PC-3 (cell line): Measurements from ENCODE around the gene ATG4A. TPM values are rescaled to one million over a fixed set of nuclear protein-coding genes. Genes with fewer than 3 reads are reported as not detected.

Experiments
- ATAC-seq: fragments of 200-7000 bp; cut with Tn5 transposase; 2 replicates; pipeline ENCODE4 v1.9.1; 2020; ENCODE audit warnings: mild to moderate bottlenecking, moderate library complexity
- BruUV-seq: library from RNA; stranded (reverse); fragments of 400-500 nt; replicated peaks from 2 replicates; lab custom pipeline; 2021; lab: Mats Ljungman, UMichigan
- CTCF ChIA-PET: fragments of 300-600 bp; sonication (Branson Sonifier 250); formaldehyde crosslinking; loops from one replicate; lab custom pipeline; 2022; ENCODE audit warnings: antibody characterized with exemption; lab: Charles Lee
- POLR2A ChIA-PET: fragments of 300-600 bp; sonication (Branson Sonifier 250); formaldehyde crosslinking; loops from one replicate; lab custom pipeline; 2022; ENCODE audit warnings: antibody characterized with exemption; ENCODE audit not compliant: unreplicated experiment; lab: Charles Lee
- DNase-seq: peaks from one replicate; pipeline ENCODE4 v3.0.0-alpha.2; 2015
- H2AFZ ChIP-seq: fragments of 300-600 bp; sonication (generic); 2 replicates; pipeline ENCODE4 v1.6.0; 2016; ENCODE audit warnings: antibody characterized with exemption, low read length
- H3F3A ChIP-seq: fragments of 300-600 bp; sonication (generic); one replicate; pipeline ENCODE4 v1.6.0; 2017; ENCODE audit warnings: antibody characterized with exemption, low read length, control low read depth, mild to moderate bottlenecking; ENCODE audit not compliant: unreplicated experiment
- H3K27ac ChIP-seq: fragments of 300-600 bp; sonication (generic); 2 replicates; pipeline ENCODE4 v1.5.1; 2016; ENCODE audit warnings: mild to moderate bottlenecking, low read length
- H3K27me3 ChIP-seq: fragments of 300-600 bp; sonication (generic); 2 replicates; pipeline ENCODE4 v1.6.1; 2016; ENCODE audit warnings: low read length, mixed read lengths
- H3K36me3 ChIP-seq: fragments of 300-600 bp; sonication (generic); 2 replicates; pipeline ENCODE4 v1.6.1; 2016; ENCODE audit warnings: low read depth, mixed run types, low read length, mixed read lengths
- H3K4me1 ChIP-seq: fragments of 300-600 bp; sonication (generic); 2 replicates; pipeline ENCODE4 v1.5.1; 2016; ENCODE audit warnings: low read length; ENCODE audit not compliant: insufficient read depth
- H3K4me2 ChIP-seq: fragments of 300-600 bp; sonication (generic); 2 replicates; pipeline ENCODE4 v1.6.0; 2016; ENCODE audit warnings: low read length
- H3K4me3 ChIP-seq: fragments of 300-600 bp; sonication (generic); 2 replicates; pipeline ENCODE4 v1.5.1; 2016; ENCODE audit warnings: mild to moderate bottlenecking, low read length, mixed read lengths
- H3K79me2 ChIP-seq: fragments of 300-600 bp; sonication (generic); 2 replicates; pipeline ENCODE4 v1.6.1; 2017; ENCODE audit warnings: low read length, mixed read lengths
- H3K9ac ChIP-seq: fragments of 300-600 bp; sonication (generic); 2 replicates; pipeline ENCODE4 v1.6.0; 2016; ENCODE audit warnings: mild to moderate bottlenecking, low read length
- H3K9me2 ChIP-seq: fragments of 300-600 bp; sonication (generic); replicated peaks from 2 replicates; pipeline ENCODE4 v1.6.1; 2016; ENCODE audit warnings: mixed run types, low read length, mixed read lengths
- H3K9me3 ChIP-seq: fragments of 300-600 bp; sonication (generic); 2 replicates; pipeline ENCODE4 v1.6.1; 2016; ENCODE audit warnings: low read length, mixed read lengths
- H4K20me1 ChIP-seq: fragments of 300-600 bp; sonication (generic); 2 replicates; pipeline ENCODE4 v1.6.1; 2016; ENCODE audit warnings: low read length, mixed read lengths
- EZH2 ChIP-seq: fragments of 300-600 bp; sonication (generic); IDR thresholded peaks from one replicate; pipeline ENCODE4 v1.6.1; 2017; ENCODE audit warnings: antibody characterized with exemption, mild to moderate bottlenecking, low read length; ENCODE audit not compliant: unreplicated experiment
- EZH2phosphoT487 ChIP-seq: fragments of 300-600 bp; sonication (generic); IDR thresholded peaks from 2 replicates; pipeline ENCODE4 v1.6.1; 2018; ENCODE audit warnings: mild to moderate bottlenecking, antibody characterized with exemption, low read length, borderline replicate concordance
- intact Hi-C: fragments of 100-400 bp; cut with micrococcal nuclease; formaldehyde crosslinking; loops from 2 replicates; pipeline ENCODE4 v1.9.0; 2023
- total RNA-seq: library from RNA; depleted of rRNA; stranded (reverse); fragments of >200 nt; gene quantifications from 2 replicates; pipeline ENCODE4 v1.2.3, GENCODE V29; 2014
- TF ChIP-seq, protein P1 (sequence below): fragments of 300-600 bp; sonication (generic); conservative IDR thresholded peaks from 2 replicates; pipeline ENCODE4 v1.5.1; 2017; ENCODE audit warnings: antibody characterized with exemption, low read depth, mild to moderate bottlenecking, low read length

ATG4A gene
- total RNA-seq, 1 experiment from 2014 or later = 15.0 TPM

DNA sequence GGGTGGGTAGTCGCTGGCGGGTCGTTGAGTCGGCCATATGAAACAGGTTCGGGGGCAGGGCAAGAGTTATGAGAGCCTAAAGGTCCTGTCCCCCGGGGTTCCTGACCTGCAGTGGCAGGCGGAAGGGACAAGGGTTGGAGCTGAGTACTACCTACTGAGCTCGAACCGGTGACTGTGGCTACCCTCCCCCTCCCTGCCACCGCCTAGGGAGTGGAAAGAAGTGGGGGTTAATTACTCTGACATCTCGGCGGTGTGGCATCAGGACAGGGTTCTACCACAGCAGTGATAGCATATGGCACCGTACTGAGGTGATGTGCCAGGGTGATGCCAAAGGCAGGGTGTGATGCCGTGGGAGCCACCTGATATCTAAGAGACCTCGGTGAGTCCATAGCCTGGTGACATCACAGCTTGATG, 307 bp downstream of the ATG4A start:
- TF ChIP-seq EZH2phosphoT487 (no peak), EZH2 (no peak)
- TF ChIP-seq, protein P1, sequence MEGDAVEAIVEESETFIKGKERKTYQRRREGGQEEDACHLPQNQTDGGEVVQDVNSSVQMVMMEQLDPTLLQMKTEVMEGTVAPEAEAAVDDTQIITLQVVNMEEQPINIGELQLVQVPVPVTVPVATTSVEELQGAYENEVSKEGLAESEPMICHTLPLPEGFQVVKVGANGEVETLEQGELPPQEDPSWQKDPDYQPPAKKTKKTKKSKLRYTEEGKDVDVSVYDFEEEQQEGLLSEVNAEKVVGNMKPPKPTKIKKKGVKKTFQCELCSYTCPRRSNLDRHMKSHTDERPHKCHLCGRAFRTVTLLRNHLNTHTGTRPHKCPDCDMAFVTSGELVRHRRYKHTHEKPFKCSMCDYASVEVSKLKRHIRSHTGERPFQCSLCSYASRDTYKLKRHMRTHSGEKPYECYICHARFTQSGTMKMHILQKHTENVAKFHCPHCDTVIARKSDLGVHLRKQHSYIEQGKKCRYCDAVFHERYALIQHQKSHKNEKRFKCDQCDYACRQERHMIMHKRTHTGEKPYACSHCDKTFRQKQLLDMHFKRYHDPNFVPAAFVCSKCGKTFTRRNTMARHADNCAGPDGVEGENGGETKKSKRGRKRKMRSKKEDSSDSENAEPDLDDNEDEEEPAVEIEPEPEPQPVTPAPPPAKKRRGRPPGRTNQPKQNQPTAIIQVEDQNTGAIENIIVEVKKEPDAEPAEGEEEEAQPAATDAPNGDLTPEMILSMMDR = no peak
- Histone ChIP-seq H3K9me2 (no peaks in the 10 kb centered on the region), H3K36me3 (peaks cover 7% of the 10 kb centered on the region; the same call in 1 of the 2 replicates), H3K9me3 (no peaks in the 10 kb centered on the region), H3K4me2 (peak overlapping the region; percentile 84), H2AFZ (peak overlapping the region; percentile 90), H3K4me3 (peak overlapping the region; percentile 87), H3K27me3 (no peaks in the 10 kb centered on the region), H3K9ac (peak overlapping the region; percentile 50), H4K20me1 (no peaks in the 10 kb centered on the region), H3K79me2 (peaks cover 64% of the 10 kb centered on the region), H3F3A (no peaks in the 10 kb centered on the region), H3K27ac (no peak overlapping the region), H3K4me1 (peaks cover 10% of the 10 kb centered on the region; the same call in 1 of the 2 replicates)
- ATAC-seq (peak; percentile 45), DNase-seq (peak; percentile 21)
- POLR2A ChIA-PET = interaction anchor here (0.5 to 1.0 kb wide), 2 partner anchors 8 to 464 kb away, joined by 3 read pairs; partner anchors contain the start of gene PRPS1
- intact Hi-C loops = loop anchor here (2.0 to 5.0 kb wide), 2 partner anchors 47 to 975 kb away; partner anchors contain the start of gene RBM41
- BruUV-seq = TSS peak; percentile 76
- CTCF ChIA-PET = interaction anchor here (0.6 to 1.3 kb wide), 2 partner anchors 47 to 359 kb away, joined by 3 read pairs; no protein-coding TSS in a partner anchor

DNA sequence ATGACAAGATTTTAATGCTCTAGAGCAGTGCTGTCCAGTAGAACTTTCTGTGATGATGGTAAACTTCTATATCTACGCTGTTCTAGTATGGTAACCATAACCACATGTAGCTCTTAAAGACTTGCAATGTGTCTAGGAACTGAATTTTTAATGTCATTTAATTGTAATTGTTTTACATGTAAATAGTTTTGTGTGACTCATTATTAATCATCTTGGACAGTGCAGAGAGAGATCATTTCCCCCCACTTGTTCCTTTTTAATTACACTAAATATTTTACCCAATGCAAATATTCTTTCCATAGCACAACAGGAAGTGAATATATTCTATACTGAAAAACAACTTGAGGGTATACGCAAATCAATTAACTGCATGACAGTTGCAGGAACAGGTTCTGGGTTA, 5.8 kb downstream of the ATG4A start:
- H3K9me2 ChIP-seq = no peaks in the 10 kb centered on the region
- H2AFZ ChIP-seq = no peak overlapping the region
- intact Hi-C loops = no loop called here
- H3K4me2 ChIP-seq = no peak overlapping the region; the same call in 1 of the 2 replicates
- no peaks in the 10 kb centered on the region for H3K9me3 ChIP-seq
- no peaks in the 10 kb centered on the region for H3K27me3 ChIP-seq
- ChIA-PET POLR2A (no interaction called here), CTCF (no interaction called here)
- peaks cover 32% of the 10 kb centered on the region for H3K79me2 ChIP-seq
- peak; percentile 72 for ATAC-seq
- H4K20me1 ChIP-seq = no peaks in the 10 kb centered on the region
- no peak overlapping the region for H3K27ac ChIP-seq
- H3F3A ChIP-seq = no peaks in the 10 kb centered on the region
- H3K4me3 ChIP-seq = no peak overlapping the region
- H3K36me3 ChIP-seq = no peaks in the 10 kb centered on the region
- DNase-seq = peak; percentile 27
- TF ChIP-seq EZH2phosphoT487 (no peak), EZH2 (no peak)
- TF ChIP-seq, protein P1 = no peak
- no peak overlapping the region for H3K9ac ChIP-seq
- peaks cover 17% of the 10 kb centered on the region for H3K4me1 ChIP-seq
- BruUV-seq = no TSS peak

DNA sequence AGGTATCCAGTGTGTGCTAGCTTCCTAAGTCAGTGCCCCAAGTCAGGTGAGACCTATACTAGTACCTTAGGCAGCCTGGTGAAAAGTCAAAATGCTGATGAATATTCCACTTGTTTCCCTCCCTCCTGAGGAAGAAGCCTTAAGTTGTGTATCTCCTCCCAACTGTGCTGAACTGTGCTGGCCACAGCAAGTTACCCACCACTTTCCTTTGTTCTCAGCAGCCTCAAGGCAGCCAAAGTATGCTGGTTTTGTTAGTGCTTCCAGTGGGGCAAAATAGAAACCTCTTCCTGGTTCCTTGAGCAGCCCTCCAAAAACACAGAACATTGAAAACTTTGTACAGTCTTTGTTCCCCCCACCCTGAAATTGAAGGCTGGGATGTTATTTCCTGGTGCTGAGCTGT, 13.9 kb downstream of the ATG4A start:
- Histone ChIP-seq H3K4me2 (no peak overlapping the region), H3K27ac (no peak overlapping the region), H3K4me3 (no peak overlapping the region), H2AFZ (no peak overlapping the region), H3K9ac (no peak overlapping the region), H3K9me3 (no peaks in the 10 kb centered on the region), H3K4me1 (no peaks in the 10 kb centered on the region), H3K36me3 (no peaks in the 10 kb centered on the region), H4K20me1 (no peaks in the 10 kb centered on the region), H3K27me3 (no peaks in the 10 kb centered on the region), H3F3A (no peaks in the 10 kb centered on the region), H3K79me2 (no peaks in the 10 kb centered on the region), H3K9me2 (no peaks in the 10 kb centered on the region)
- DNase-seq (no peak), ATAC-seq (no peak)
- CTCF ChIA-PET = no interaction called here
- TF ChIP-seq, protein P1 = no peak
- no peak for TF ChIP-seq EZH2
- no peak for TF ChIP-seq EZH2phosphoT487
- POLR2A ChIA-PET = no interaction called here
- intact Hi-C loops = no loop called here
- no TSS peak for BruUV-seq
